DOHH2 (cell line): Measurements from ENCODE around the gene LCN9.

Source experiments
- H3F3A ChIP-seq: fragments of 200-600 bp; sonication (generic), shearing (Covaris generic); 2 replicates; pipeline ENCODE4 v1.6.0; 2016; ENCODE audit warnings: antibody characterized with exemption, mild to moderate bottlenecking; ENCODE audit not compliant: control insufficient read depth, insufficient read depth
- H3K27ac ChIP-seq: fragments of 200-600 bp; sonication (generic); 2 replicates; pipeline ENCODE4 v1.5.1; 2014; ENCODE audit warnings: low read depth, mild to moderate bottlenecking, low read length, moderate library complexity
- H3K27me3 ChIP-seq: fragments of 200-600 bp; sonication (generic); 2 replicates; pipeline ENCODE4 v1.6.1; 2014; ENCODE audit warnings: mild to moderate bottlenecking, low read length, mixed read lengths; ENCODE audit not compliant: control insufficient read depth
- H3K36me3 ChIP-seq: fragments of 200-600 bp; sonication (generic); 2 replicates; pipeline ENCODE4 v1.6.1; 2014; ENCODE audit warnings: mild to moderate bottlenecking, low read length, moderate library complexity, mixed read lengths; ENCODE audit not compliant: control insufficient read depth
- H3K4me1 ChIP-seq: fragments of 200-600 bp; sonication (generic); 2 replicates; pipeline ENCODE4 v1.6.1; 2014; ENCODE audit warnings: mild to moderate bottlenecking, low read length, mixed read lengths; ENCODE audit not compliant: control insufficient read depth
- H3K4me2 ChIP-seq: fragments of 200-600 bp; sonication (generic); 2 replicates; pipeline ENCODE4 v1.6.0; 2014; ENCODE audit warnings: mild to moderate bottlenecking, low read length, moderate library complexity
- H3K4me3 ChIP-seq: fragments of 200-600 bp; sonication (generic); 2 replicates; pipeline ENCODE4 v1.5.1; 2014; ENCODE audit warnings: mild to moderate bottlenecking, low read length, mixed read lengths
- H3K79me2 ChIP-seq: fragments of 200-600 bp; sonication (generic); 2 replicates; pipeline ENCODE4 v1.6.1; 2014; ENCODE audit warnings: mild to moderate bottlenecking, low read length, mixed read lengths; ENCODE audit not compliant: control insufficient read depth
- H3K9me2 ChIP-seq: fragments of 200-600 bp; sonication (generic); replicated peaks from 2 replicates; pipeline ENCODE4 v1.6.1; 2014; ENCODE audit warnings: mild to moderate bottlenecking, low read length, mixed read lengths; ENCODE audit not compliant: control insufficient read depth
- H3K9me3 ChIP-seq: fragments of 200-600 bp; sonication (generic); 2 replicates; pipeline ENCODE4 v1.6.1; 2014; ENCODE audit warnings: antibody characterized with exemption, low read length, mixed read lengths; ENCODE audit not compliant: control insufficient read depth, insufficient read depth
- H4K20me1 ChIP-seq: fragments of 200-600 bp; sonication (generic); 2 replicates; pipeline ENCODE4 v1.6.0; 2014; ENCODE audit warnings: low read depth, mild to moderate bottlenecking, antibody characterized with exemption, low read length, moderate library complexity; ENCODE audit not compliant: control insufficient read depth, insufficient read depth
- CTCF ChIP-seq: fragments of 200-600 bp; sonication (generic); IDR thresholded peaks from one replicate; pipeline ENCODE4 v1.5.1; 2014; ENCODE audit warnings: antibody characterized with exemption, mild to moderate bottlenecking, low read depth, low read length; ENCODE audit not compliant: poor library complexity, severe bottlenecking
- EZH2phosphoT487 ChIP-seq: fragments of 200-600 bp; sonication (generic); IDR thresholded peaks from 2 replicates; pipeline ENCODE4 v1.6.1; 2017; ENCODE audit warnings: borderline replicate concordance, mild to moderate bottlenecking, antibody characterized with exemption, low read length, moderate library complexity, mixed read lengths

Gene LCN9

GRCh38 chr9:135620558-135620957 is 42.6 kb upstream of the LCN9 start:
- Histone ChIP-seq H3K4me3 (no peak overlapping the region), H4K20me1 (no peaks in the 10 kb centered on the region), H3K27me3 (no peaks in the 10 kb centered on the region), H3F3A (no peaks in the 10 kb centered on the region), H3K9me3 (no peaks in the 10 kb centered on the region), H3K79me2 (no peaks in the 10 kb centered on the region), H3K9me2 (no peaks in the 10 kb centered on the region), H3K4me1 (no peaks in the 10 kb centered on the region), H3K27ac (no peak overlapping the region), H3K4me2 (no peak overlapping the region), H3K36me3 (no peaks in the 10 kb centered on the region)
- TF ChIP-seq EZH2phosphoT487 (no peak), CTCF (no peak)

- Histone ChIP-seq H3K27me3 (no peaks in the 10 kb centered on the region), H3K79me2 (no peaks in the 10 kb centered on the region), H3K9me3 (peaks cover 2% of the 10 kb centered on the region; the same call in 1 of the 2 replicates), H3K27ac (no peak overlapping the region), H3K36me3 (no peaks in the 10 kb centered on the region), H3K4me3 (no peak overlapping the region), H3K9me2 (no peaks in the 10 kb centered on the region), H3K4me1 (no peaks in the 10 kb centered on the region), H3F3A (no peaks in the 10 kb centered on the region), H4K20me1 (no peaks in the 10 kb centered on the region), H3K4me2 (no peak overlapping the region)
- TF ChIP-seq CTCF (no peak), EZH2phosphoT487 (no peak)
These were observed 40.6 kb upstream of the LCN9 start for GRCh38 chr9:135622415-135623020.

GRCh38 chr9:135624282-135624681 is 38.8 kb upstream of the LCN9 start:
- TF ChIP-seq EZH2phosphoT487 (no peak), CTCF (no peak)
- Histone ChIP-seq H3K27ac (no peak overlapping the region), H3K4me2 (no peak overlapping the region), H3K4me3 (no peak overlapping the region), H4K20me1 (no peaks in the 10 kb centered on the region), H3K79me2 (no peaks in the 10 kb centered on the region), H3K9me3 (peaks cover 2% of the 10 kb centered on the region), H3F3A (no peaks in the 10 kb centered on the region), H3K4me1 (no peaks in the 10 kb centered on the region), H3K27me3 (no peaks in the 10 kb centered on the region), H3K9me2 (no peaks in the 10 kb centered on the region), H3K36me3 (no peaks in the 10 kb centered on the region)
